Right forelimb (tissue), 1 donor: ENCODE results near the gene JUP.
"Not testable (repeated sequence)": the region's sequence is repeated elsewhere in the genome, so short reads cannot be mapped to it uniquely, and the experiment has no call there.

Experiments used
- DNase-seq: peaks from one replicate; pipeline ENCODE4 v3.0.0-alpha.2; 2018

The JUP gene

DNA sequence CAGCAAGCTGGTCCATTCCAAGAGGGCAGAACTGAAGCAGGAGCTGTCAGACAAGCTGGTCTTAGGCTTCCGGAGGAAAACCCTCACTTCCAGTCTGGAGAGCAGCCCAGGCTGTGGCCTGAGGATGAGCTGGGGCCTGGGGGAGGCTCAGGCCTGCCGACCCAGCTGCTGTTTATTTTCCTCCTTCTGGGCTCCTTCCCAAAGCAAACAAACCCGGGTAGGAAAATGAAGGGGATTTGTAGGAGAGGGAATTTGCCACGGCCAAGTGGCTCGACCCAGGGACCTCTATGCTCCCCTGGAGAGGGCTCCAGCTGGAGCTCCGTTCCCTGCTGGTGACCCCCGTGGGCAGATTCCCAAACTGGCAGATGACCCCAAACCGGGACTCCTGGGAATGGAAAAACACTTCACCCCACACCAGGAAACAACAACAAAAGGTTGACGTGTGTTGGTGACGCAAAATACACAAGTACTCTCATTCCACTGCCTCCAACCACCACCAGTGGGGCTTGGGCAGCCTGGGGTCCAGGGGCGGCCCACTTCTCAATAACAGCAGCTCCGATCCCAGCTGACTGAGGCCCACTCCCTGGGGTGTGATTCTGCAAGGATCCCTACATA lies 8.8 kb downstream of the JUP start:
- peak; percentile 88 for DNase-seq

DNA sequence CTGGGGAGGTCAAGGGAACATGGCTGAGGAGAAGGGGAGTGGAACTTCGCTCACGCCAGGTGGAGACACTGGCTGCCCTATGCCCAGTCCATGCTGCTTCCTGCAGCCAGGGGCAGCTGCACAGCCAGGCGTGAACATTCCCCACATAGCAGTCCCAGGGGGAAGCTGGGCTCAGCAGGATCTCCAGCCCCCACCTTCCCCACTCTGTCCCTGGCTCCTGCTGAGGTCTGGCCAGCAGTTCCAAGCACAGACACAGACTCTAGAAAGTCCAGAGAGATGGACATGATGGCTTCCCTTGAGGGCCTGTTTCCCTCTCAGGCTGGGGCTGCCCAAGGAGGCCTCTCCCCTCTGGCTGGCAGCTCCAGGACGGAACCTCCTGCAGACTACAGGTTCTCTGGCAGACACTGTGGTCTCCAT lies 9.3 kb downstream of the JUP start:
- no peak for DNase-seq

DNA sequence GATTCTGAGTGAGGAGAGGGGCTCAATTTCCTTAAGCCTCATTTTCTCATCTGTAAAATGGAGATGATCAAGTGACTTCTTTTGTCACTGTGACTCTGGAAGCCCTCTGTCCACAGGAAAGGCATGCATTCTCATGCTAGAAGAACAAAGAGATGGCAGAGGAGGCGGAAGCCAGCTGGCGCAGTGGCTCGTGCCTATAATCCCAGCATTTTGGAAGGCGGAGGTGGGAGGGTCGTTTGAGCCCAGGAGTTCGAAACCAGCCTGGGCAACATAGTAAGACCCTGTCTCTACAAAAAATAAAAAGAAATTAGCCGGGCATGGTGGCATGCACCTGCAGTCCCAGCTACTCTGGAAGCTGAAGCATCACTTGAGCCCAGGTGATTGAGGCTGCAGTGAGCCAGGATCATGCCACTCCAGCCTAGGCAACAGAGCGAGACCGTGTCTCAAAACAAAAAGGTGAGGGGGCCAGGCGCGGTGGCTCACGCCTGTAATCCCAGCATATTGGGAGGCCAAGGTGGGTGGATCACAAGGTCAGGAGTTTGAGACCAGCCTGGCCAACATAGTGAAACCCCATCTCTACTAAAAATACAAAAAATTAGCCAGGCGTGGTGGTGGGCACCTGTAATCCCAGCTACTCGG lies 10.1 kb downstream of the JUP start:
- not testable (repeated sequence) for DNase-seq

DNA sequence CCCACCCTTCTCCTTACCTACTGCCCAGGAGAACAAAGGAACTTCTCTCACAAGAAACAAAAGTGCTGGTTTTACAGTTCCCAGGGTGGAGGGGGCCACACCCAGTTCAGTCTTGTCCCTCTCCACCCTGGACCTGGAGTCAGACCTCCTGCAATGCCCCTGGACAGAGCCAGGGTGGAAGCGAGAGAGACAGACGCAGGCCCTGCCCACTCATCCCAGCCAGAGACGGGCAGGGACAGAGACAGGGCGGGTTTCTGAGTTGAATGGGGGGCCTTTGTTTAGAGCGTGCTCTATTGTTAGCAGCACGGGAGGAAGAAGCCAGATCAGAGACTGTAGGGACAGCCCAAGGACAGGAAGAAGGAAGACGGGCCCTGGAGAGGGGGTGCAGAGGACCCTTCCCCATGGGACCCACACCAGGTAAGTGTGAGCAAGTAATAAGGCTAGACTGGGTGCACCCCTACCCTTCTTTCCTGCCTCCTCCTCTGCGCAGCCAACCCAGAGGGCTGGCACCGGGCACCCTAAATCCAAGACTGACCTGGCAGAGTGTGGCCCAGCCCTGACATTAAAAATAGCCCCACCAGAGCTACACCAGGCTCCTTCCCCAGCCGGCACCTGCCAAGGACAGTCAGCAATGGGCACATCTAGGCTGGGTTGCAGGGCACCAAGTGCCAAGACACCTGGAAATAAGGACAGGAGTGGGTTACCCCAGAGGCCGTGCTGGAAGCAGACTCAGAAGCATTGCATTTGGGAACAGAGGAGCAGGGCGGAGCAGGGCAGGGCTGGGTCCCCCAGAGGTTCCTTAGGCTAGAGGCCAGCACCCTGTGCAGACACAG lies 10.9 kb downstream of the JUP start:
- no peak for DNase-seq

DNA sequence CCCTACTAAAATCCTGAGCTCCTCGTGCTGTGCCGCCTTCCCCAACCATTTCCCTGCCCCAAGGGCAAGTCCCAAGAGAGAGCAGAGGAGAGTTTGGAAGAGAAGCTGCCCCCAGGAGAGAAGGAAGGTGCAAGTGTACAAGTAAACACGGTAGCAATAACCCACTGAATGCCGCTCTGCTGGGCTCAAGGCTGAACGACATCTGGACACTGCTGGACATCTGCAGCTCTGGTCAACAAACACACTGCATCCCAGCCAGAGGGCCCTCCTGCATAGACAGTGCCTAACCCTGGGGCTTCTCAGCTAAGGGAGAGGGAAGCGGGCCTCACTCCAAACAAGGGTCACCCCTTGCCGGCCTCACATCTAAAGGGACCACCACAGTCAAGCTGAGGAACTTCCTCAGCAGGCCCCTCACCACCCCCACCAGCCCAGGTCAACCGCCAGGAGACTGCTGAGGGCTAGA lies 12.7 kb downstream of the JUP start:
- no peak for DNase-seq

DNA sequence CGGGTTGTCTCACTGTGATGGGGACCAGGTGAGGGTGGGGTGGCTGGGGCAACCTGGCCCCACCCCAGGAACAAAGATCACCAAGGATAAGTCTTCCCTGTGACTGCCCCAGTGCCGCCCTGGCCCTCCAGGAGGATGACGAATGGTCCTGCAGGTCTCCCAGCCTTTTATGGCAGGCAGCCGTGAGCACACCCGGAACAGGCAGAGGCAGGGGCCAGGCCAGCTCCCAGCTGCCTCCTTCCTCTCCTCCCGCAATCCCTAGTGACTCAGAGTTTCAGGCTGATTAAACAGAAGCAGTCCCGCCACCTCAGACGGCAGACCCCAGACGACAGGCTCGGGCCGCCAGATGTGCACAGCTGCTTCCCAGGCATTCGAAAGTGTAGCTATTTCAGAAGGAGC lies 13.3 kb downstream of the JUP start:
- peak; percentile 61 for DNase-seq

DNA sequence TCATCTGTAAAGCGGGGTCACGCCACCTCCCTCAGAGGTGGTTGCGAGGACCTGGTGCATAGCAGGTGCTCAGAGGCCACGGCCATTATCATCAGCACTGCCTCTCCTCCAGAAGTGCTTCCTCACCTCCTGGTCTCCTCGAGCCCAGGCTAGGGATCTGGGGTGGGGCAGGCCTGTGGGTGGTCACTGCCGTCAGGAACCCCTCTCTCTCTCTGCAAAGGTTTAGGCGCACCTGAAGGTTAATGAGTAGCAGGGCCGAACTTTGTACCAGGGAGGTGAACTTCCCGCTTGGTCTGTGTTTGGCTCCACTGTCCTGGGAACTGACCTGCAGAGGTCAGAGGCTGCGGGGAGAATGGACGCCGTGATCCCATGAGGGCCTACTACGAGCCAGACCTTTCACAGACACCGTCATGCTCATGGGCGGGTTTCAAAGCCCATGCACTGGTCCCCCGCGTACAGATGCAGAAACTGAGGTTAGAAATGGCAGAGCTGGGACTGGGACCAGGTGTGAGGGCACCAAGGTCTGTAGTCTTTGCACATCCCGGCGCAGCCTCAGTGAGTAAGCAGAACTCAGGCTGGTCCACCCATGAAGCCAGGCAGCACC lies 13.8 kb downstream of the JUP start:
- DNase-seq, result no peak

DNA sequence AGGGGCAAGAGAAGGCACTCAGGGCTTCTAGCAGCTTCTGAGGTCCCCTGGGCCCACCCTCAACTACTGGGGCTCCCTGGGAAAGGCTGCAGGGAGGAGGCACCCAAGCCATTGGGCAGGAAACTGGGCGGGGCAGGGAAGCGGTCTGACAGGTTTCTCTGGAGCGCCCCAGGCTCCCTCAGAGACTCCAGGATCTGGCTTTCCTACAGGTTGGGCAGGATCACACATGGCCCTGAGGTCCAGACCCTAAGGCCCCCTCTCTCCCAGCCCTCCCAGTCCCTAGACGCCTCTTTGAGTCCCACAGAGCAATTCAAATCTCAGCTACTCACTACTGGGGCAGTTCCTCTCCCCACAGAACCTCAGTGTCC lies 14.3 kb downstream of the JUP start:
- DNase-seq, result no peak

DNA sequence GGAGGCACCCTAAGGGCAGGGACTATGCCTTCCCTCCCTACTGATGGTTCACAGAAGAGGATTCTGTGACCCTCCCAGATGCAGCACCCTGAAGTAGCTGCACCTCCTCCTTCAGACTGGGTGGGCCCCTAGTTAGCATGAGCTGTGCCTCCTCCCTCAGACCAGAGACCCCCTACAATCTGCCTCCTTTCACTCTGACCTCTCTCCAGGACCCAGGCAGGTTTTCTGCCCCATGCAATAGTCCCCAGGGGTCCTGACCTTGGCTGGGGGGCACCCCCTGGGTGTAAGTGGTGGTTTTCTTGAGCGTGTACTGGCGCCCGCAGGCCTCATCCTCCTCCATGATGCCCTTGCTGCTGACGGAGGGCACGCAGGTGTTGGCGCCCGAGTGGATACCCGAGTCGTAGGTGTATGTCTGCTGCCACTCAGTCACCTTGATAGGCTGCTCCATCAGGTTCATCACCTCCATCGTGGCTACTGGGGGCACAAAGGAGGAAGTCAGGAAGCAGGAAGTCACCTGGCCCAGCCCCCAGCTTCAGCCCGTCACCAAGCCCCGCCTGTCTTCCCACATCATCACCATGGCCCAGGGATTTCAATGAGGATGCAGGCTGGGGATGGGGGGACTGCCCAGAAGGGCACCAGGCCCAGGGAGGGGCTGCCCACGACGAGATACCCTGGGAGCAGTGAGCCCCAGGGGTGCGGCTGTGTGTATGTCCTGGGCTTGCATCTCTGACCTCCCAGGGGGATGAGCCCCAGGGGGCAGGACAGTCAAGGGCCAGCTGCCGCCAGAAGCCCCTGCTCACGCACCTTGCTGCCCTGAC lies 14.9 kb downstream of the JUP start:
- no peak for DNase-seq

DNA sequence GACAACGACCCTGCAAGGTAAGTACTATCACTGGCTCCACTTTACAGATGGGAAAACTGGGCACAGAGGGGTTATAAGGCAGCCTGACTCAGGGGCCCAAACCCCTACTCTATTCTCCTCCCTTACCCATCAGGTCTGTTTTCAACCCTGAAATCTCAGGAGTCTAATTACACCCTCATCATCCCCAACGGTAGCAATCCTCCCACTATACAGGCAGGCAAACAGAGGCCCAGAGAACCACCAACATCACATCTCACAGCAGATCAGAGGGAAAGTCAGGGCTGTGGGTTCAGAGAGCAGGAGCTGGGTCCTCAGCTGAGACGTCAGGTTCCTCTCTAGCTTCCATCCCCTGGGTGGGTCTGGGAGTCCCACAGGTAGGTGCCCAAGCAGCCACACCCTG lies 16.5 kb downstream of the JUP start:
- no peak for DNase-seq

DNA sequence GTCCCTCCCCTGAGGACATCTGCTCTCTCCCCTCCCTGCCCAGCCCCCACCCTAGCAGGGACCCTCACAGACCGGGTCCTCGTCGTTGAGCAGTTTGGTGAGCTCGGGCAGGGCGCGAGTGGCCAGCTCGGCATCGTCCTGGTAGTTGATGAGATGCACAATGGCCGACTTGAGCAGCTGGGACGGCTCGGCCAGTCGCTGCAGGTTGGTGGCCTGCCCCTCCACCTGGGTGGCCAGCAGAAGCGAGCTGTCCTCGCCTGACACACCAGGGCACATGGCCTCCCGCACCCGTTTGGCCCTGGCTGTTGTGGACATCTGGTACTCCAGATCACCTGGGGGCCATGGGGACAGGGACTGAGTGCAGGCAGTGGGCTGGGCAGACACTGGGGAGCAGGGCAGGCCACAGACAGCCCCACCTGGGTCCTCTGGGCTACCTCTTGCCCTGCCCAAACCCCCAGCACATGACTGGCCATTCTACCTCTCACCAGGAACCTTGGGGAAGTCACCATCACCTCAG lies 17.1 kb downstream of the JUP start:
- DNase-seq, result no peak

DNA sequence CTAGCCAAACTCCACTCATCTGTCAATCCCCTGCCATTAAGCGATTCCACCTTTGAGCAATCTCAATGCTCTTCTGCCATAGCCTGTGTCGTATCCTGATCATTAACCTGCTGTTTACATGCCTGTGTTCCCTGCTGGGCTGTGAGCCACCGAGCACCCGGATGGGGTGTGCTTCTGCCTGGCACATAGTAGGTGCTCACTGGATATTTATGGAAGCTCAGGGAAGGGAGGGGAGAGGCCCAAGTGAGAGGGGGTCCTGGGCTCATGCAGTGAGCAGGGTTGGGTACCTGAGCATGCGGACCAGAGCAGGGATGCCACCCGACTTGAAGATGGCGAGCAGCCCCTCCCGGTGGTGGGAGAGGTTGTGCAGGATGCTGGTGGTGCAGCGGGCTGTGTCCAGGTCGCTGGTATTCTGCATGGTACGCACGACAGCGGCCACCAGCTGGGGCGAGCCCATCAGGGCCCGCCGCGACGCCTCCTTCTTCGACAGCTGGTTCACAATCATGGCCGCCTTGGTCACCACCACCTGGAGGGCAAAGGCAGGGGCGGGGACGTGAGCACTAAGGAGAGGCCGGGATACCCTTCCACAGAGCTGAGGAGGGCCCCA lies 17.7 kb downstream of the JUP start:
- no peak for DNase-seq

DNA sequence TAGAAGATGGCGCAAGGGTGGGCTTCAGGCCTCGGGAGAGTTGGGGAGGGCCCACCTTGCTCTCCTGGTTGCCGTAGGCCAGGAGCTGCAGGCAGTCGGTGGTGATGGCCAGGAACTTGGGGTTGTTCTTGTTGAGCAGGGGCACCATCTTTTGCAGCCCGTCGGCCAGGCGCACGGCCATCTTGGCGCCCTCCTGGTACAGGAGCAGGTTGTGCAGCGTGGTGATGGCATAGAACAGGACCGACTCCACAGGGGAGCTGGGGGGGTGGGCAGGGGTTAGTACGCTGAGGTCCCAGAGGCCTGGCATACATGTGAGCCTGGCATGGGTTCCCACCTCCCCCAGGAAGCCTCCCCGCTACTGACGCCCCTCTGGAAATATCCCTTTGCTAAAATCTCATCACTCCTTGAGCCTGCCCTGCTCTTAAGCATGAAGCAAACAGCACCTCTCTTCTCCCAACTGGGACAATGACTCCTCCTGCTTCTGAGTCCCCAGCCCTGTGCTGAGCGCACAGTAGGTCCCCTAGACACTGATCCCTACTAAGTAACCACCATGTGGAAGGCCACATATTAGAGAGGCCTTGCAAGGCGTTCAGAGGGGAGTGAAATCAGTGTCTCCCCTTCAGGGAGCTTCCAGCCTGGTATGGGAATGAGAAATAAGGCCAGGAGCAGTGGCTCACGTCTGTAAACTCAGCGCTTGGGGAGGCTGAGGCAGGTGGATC lies 19.0 kb downstream of the JUP start:
- DNase-seq, result no peak

DNA sequence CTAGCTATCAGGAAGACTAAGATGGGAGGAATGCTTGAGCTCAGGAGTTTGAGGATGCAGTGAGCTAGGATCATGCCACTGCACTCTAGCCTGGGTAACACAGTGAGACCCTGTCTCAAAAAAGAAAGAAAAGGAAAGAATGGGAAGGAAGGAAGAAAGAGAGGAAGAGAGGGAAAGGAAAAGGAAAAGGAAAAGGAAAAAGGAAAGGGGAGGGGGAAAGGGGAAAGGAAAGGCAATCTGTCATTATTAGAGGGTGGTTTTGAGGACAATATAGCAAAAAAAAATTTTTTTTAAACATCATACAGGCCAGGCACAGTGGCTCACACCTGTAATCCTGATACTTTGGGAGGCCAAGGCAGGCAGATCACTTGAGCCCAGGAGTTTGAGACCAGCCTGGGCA lies 20.4 kb downstream of the JUP start:
- no peak for DNase-seq

DNA sequence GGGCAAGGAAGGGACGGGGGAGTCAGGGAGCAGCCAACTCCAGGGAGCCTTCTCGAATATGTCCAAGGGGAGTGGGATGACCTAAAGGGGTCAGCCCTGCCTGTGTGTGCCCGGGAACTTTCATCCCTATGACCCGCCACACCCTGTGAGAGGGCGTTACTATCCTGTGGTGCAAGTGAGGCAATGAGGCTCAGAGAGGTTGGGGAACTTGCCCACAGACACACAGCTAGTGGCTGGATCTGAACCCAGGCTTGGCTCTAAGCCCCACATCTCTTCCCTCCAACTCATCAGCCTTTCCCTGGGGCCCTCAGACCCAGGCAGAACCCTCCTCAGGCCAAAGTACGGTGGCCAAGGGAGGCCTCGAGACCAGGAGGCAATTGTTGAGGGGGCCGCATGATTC lies 23.2 kb downstream of the JUP start:
- no peak for DNase-seq

DNA sequence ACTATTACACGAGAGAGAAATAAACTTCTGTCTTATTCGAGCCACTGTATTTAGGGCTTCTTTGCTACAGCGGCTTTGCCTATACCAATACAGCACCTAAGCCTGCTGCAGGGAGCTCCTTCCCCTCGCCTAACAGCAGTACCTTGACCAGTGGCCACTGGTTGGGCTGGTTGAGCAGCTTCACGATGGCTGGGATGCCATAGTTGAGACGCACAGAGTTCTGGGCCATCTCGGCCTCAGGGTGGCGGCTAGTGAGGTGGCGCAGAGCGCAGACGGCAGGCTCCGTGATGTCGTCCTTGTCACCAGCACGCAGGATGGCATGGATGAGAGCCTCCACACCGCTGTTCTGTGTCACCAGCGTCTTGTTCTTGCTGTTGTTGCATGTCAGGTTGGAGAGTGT lies 23.7 kb downstream of the JUP start:
- DNase-seq, result no peak

DNA sequence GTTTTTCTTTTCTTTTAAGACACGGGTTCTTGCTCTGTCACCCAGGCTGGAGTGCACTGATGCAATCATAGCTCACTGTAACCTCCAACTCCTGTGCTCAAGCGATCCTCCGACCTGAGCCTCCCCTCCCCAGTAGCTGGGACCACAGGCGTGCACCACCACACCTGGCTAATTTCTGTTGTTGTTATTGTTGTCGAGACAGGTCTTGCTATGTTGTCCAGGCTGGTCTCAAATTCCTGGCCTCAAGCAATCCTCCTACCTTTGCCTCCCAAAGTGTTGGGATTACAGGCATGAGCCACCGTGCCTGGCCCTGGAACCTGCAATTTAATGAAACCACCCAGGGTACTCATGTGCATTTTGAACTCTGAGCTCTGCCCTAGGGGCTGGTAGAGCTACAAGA lies 24.1 kb downstream of the JUP start:
- no peak for DNase-seq

DNA sequence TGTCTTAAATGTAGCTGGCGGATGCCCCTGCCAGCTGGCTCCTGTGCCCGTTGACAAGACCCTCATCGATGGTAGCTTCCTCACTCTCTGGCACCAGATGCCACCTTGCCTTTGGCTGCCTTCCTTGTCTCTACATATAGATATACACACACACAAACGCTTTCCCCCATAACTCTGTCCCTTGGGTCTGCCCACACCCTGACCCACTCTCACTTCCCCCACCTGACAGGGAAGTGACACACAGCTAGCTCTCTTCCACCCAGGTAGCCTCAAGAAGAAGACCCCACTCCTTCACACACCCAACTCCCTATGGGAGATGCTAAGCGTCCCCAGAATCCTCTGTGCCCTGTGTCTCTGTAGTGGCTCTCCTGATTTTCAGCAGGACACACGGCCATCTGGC lies 25.6 kb downstream of the JUP start:
- DNase-seq, result no peak

DNA sequence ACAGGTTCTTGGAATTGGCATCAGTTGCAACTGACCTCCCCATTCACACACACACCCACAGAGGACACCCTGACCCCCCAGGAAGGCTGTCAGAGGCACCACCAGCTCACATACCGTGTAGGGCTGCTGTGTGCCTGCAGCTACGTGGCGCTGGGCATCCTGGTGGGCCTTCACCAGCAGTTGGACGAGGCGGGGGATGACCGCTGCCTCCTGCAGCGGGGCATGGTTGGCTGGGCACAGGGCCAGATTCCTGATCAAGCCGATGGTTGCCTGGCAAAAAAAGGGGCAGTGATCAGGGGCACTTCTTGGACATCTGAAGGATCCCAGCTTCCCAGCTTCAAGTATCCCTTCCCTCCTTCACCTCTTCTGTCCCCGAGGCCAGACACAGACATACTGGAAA lies 27.9 kb downstream of the JUP start:
- no peak for DNase-seq

DNA sequence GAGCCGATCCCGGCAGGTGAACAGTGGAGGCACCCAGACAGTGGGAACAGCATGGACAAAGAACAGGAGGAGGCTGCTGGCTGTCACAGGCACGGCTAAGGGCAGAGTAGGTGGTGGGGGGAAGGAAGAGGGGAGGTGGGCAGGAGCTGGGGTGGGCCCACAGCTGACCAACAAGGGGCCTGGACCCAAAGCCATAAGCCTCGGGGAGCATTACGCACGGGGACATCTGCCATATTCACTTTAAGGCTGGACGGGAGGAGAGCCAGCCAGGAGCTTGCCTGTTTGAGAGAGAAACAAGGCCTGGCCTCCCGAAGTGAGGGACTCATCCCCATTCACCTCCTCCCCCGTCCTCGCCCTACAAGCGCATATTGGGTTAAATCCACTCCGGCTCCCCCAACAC lies 32.4 kb downstream of the JUP start:
- DNase-seq, result no peak

DNA sequence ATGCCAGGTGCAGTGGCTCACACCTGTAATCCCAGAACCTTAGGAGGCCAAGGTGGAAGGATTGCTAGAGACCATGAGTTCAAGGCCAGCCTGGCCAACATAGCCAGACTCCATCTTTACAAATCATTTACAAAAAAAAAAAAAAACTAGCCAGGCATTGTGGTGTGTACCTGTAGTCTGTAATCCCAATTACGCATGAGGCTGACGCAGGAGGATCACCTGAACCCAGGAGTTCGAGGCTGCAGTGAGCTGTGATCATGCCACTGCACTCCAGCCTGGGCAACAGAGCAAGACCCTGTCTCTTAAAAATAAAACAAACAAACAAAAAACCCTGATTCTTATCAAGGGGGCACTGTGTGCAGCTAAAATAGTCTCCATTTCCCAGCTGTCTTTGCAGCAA lies 35.2 kb downstream of the JUP start:
- no peak for DNase-seq

DNA sequence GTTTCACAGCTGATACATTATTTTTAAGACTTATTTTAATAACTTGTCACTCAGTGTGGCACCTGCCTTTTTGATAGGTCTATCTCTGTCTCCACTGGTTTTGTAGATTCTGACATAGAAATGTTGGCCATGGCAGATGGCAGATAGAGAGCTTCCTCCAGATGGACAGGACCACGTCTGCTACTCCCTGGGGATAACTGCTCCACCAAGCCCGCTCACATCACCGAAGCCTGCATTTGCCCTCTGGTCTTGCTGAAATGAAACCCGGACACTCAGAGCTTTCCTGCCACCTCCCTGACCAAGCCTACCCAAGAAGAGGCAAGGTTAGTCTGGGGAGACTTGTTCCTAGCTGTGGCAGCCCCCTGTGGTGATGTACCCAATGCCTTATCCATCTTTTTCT lies 35.6 kb downstream of the JUP start:
- DNase-seq, result no peak
